ENCODE data around the gene CACNA1B.
"Not testable (repeated sequence)": the region's sequence is repeated elsewhere in the genome, so short reads cannot be mapped to it uniquely, and the experiment has no call there.

Gene CACNA1B

GRCh38 chr9:138099803-138100598 lies 222.4 kb downstream of the CACNA1B start:
- no peak for DNase-seq (ENCODE audit: low read depth, low spot score)

GRCh38 chr9:138100711-138101350 lies 223.2 kb downstream of the CACNA1B start:
- no peak for DNase-seq (ENCODE audit: low read depth, low spot score)

- peak; percentile 20 for DNase-seq (ENCODE audit: low read depth, low spot score)
These were observed 224.1 kb downstream of the CACNA1B start for GRCh38 chr9:138101444-138102234.

GRCh38 chr9:138102246-138103051 lies 224.9 kb downstream of the CACNA1B start:
- no peak for DNase-seq (ENCODE audit: low read depth, low spot score)

GRCh38 chr9:138103111-138103848 lies 225.7 kb downstream of the CACNA1B start:
- DNase-seq (ENCODE audit: low read depth, low spot score): peak; percentile 30

- DNase-seq (ENCODE audit: low read depth, low spot score): no peak
These were observed 226.2 kb downstream of the CACNA1B start for GRCh38 chr9:138103849-138104206.

- no peak for DNase-seq (ENCODE audit: low read depth, low spot score)
These were observed 226.9 kb downstream of the CACNA1B start for GRCh38 chr9:138104251-138105122.

- DNase-seq (ENCODE audit: low read depth, low spot score): no peak
These were observed 227.5 kb downstream of the CACNA1B start for GRCh38 chr9:138105123-138105415.

- no peak for DNase-seq (ENCODE audit: low read depth, low spot score)
These were observed 228.3 kb downstream of the CACNA1B start for GRCh38 chr9:138105561-138106505.

GRCh38 chr9:138107039-138107438 lies 229.5 kb downstream of the CACNA1B start:
- DNase-seq (ENCODE audit: low read depth, low spot score): not testable (repeated sequence)

- no peak for DNase-seq (ENCODE audit: low read depth, low spot score)
These were observed 234.0 kb downstream of the CACNA1B start for GRCh38 chr9:138111607-138112006.

GRCh38 chr9:138112090-138112748 lies 234.6 kb downstream of the CACNA1B start:
- DNase-seq (ENCODE audit: low read depth, low spot score): no peak

- no peak for DNase-seq (ENCODE audit: low read depth, low spot score)
These were observed 235.4 kb downstream of the CACNA1B start for GRCh38 chr9:138112791-138113600.

GRCh38 chr9:138113701-138114325 lies 236.2 kb downstream of the CACNA1B start:
- peak; percentile 20 for DNase-seq (ENCODE audit: low read depth, low spot score)

- no peak for DNase-seq (ENCODE audit: low read depth, low spot score)
These were observed 237.1 kb downstream of the CACNA1B start for GRCh38 chr9:138114501-138115245.

- no peak for DNase-seq (ENCODE audit: low read depth, low spot score)
These were observed 237.9 kb downstream of the CACNA1B start for GRCh38 chr9:138115506-138115905.
